GM19438 (cell line): ENCODE measurements around the gene ARID1B.

Experiments
- ATAC-seq: cut with Tn5 transposase; IDR thresholded peaks from one replicate; pipeline ENCODE4 v1.9.1; 2021; ENCODE audit warnings: low read depth; ENCODE audit not compliant: unreplicated experiment

The ARID1B gene

GRCh38 chr6:157216570-157216969 is 439.4 kb downstream of the ARID1B start:
- ATAC-seq = no peak

- no peak for ATAC-seq
Observed at GRCh38 chr6:157217198-157217893, 440.2 kb downstream of the ARID1B start.

- no peak for ATAC-seq
Observed at GRCh38 chr6:157217894-157218370, 440.8 kb downstream of the ARID1B start.

- ATAC-seq = no peak
Observed at GRCh38 chr6:157218371-157219198, 441.4 kb downstream of the ARID1B start.

- ATAC-seq = no peak
Observed at GRCh38 chr6:157219201-157220200, 442.3 kb downstream of the ARID1B start.

GRCh38 chr6:157220485-157220884 is 443.3 kb downstream of the ARID1B start:
- ATAC-seq = no peak

GRCh38 chr6:157221049-157221816 is 444.1 kb downstream of the ARID1B start:
- ATAC-seq = no peak

- ATAC-seq = no peak
Observed at GRCh38 chr6:157221817-157222175, 444.6 kb downstream of the ARID1B start.

- ATAC-seq = no peak
Observed at GRCh38 chr6:157222201-157222981, 445.2 kb downstream of the ARID1B start.

- ATAC-seq = peak; percentile 53
Observed at GRCh38 chr6:157223021-157223430, 445.8 kb downstream of the ARID1B start.

GRCh38 chr6:157223511-157223910 is 446.3 kb downstream of the ARID1B start:
- peak; percentile 20 for ATAC-seq

- ATAC-seq = peak; percentile 47
Observed at GRCh38 chr6:157224178-157224950, 447.2 kb downstream of the ARID1B start.

GRCh38 chr6:157224951-157225574 is 447.9 kb downstream of the ARID1B start:
- no peak for ATAC-seq

GRCh38 chr6:157225575-157225995 is 448.4 kb downstream of the ARID1B start:
- ATAC-seq = no peak

- no peak for ATAC-seq
Observed at GRCh38 chr6:157226026-157226625, 448.9 kb downstream of the ARID1B start.

GRCh38 chr6:157226761-157227160 is 449.6 kb downstream of the ARID1B start:
- no peak for ATAC-seq
